OCI-LY7 (cell line): ENCODE results near the gene LRRC28. TPM values are rescaled to one million over a fixed set of nuclear protein-coding genes. Genes with fewer than 3 reads are reported as not detected.

Experiments
- BruUV-seq: library from RNA; stranded (reverse); fragments of 400-500 nt; replicated peaks from 2 replicates; lab custom pipeline; 2021; lab: Mats Ljungman, UMichigan
- CTCF ChIA-PET: fragments of 300-600 bp; sonication (Branson Sonifier 250); formaldehyde crosslinking; loops from one replicate; lab custom pipeline; 2022; ENCODE audit warnings: antibody characterized with exemption; ENCODE audit not compliant: unreplicated experiment; lab: Charles Lee
- POLR2A ChIA-PET: fragments of 300-600 bp; sonication (Branson Sonifier 250); formaldehyde crosslinking; loops from one replicate; lab custom pipeline; 2022; ENCODE audit warnings: antibody characterized with exemption; lab: Charles Lee
- DNase-seq: peaks from one replicate; pipeline ENCODE4 v3.0.0-alpha.2; 2015; ENCODE audit warnings: low spot score
- H2AFZ ChIP-seq: fragments of 200-600 bp; sonication (generic), shearing (Covaris generic); 2 replicates; pipeline ENCODE4 v1.6.1; 2014; ENCODE audit warnings: mild to moderate bottlenecking, antibody characterized with exemption, low read length, moderate library complexity
- H3K27ac ChIP-seq: fragments of 200-600 bp; sonication (generic); 2 replicates; pipeline ENCODE4 v1.5.1; 2014; ENCODE audit warnings: mixed run types, low read depth, mild to moderate bottlenecking, moderate library complexity, low read length, inconsistent platforms; ENCODE audit not compliant: poor library complexity, severe bottlenecking
- H3K36me3 ChIP-seq: fragments of 200-600 bp; sonication (generic); 2 replicates; pipeline ENCODE4 v1.6.1; 2014; ENCODE audit warnings: mild to moderate bottlenecking, antibody characterized with exemption, low read length, moderate library complexity, mixed read lengths; ENCODE audit not compliant: insufficient read depth
- H3K4me1 ChIP-seq: fragments of 200-600 bp; sonication (generic); 2 replicates; pipeline ENCODE4 v1.5.1; 2014; ENCODE audit warnings: mild to moderate bottlenecking, low read length; ENCODE audit not compliant: insufficient read depth, poor library complexity, severe bottlenecking
- H3K4me2 ChIP-seq: fragments of 200-600 bp; sonication (generic); 2 replicates; pipeline ENCODE4 v1.6.1; 2014; ENCODE audit warnings: mild to moderate bottlenecking, low read length
- H3K4me3 ChIP-seq: fragments of 200-600 bp; sonication (generic); 2 replicates; pipeline ENCODE4 v1.5.1; 2014; ENCODE audit warnings: mild to moderate bottlenecking, low read depth, low read length; ENCODE audit not compliant: poor library complexity, severe bottlenecking
- H3K79me2 ChIP-seq: fragments of 200-600 bp; sonication (generic); 2 replicates; pipeline ENCODE4 v1.6.1; 2016; ENCODE audit warnings: low read depth, mild to moderate bottlenecking, low read length, moderate library complexity, mixed read lengths; ENCODE audit not compliant: insufficient read depth
- H3K9me2 ChIP-seq: fragments of 200-600 bp; sonication (generic); 2 replicates; pipeline ENCODE4 v1.6.1; 2016; ENCODE audit warnings: mild to moderate bottlenecking, low read length, mixed read lengths; ENCODE audit not compliant: insufficient read depth
- H3K9me3 ChIP-seq: fragments of 200-600 bp; sonication (generic); 2 replicates; pipeline ENCODE4 v1.6.1; 2014; ENCODE audit warnings: mild to moderate bottlenecking, mixed run types, low read length, mixed read lengths
- H4K20me1 ChIP-seq: fragments of 200-600 bp; sonication (generic); 2 replicates; pipeline ENCODE4 v1.6.1; 2014; ENCODE audit warnings: mild to moderate bottlenecking, antibody characterized with exemption, low read length, moderate library complexity, mixed read lengths; ENCODE audit not compliant: insufficient read depth
- EZH2phosphoT487 ChIP-seq: fragments of 200-600 bp; sonication (generic); IDR thresholded peaks from 2 replicates; pipeline ENCODE4 v1.6.1; 2018; ENCODE audit warnings: low read depth, borderline replicate concordance, mild to moderate bottlenecking, mixed run types, antibody characterized with exemption, low read length, moderate library complexity, mixed read lengths
- intact Hi-C: fragments of 100-400 bp; cut with micrococcal nuclease; formaldehyde crosslinking; loops from one replicate; pipeline ENCODE4 v1.10.0; 2022; ENCODE audit not compliant: unreplicated experiment
- total RNA-seq, 2 experiments: library from RNA; depleted of rRNA in 1 of 2; stranded (reverse); fragments of >200 nt in 1 of 2; shearing (Covaris generic) in 1 of 2; gene quantifications; 2 replicates each; pipeline ENCODE4 v1.2.3, GENCODE V29; 2014 to 2022
- TF ChIP-seq, protein P1 (sequence below): fragments of 200-600 bp; sonication (generic); conservative IDR thresholded peaks from 2 replicates; pipeline ENCODE4 v1.5.1; 2014; ENCODE audit warnings: mild to moderate bottlenecking, antibody characterized with exemption, low read length, moderate library complexity, mixed read lengths

LRRC28 gene
- total RNA-seq, 2 experiments from 2014 or later, result 25.7 to 30.2 TPM

- Histone ChIP-seq H3K4me1 (peaks cover 30% of the 10 kb centered on the region), H2AFZ (peak overlapping the region; percentile 97; the same call in 1 of the 2 replicates), H3K9me3 (no peaks in the 10 kb centered on the region), H3K4me3 (peak overlapping the region; percentile 97), H3K27ac (peak overlapping the region; percentile 55), H3K79me2 (peaks cover 26% of the 10 kb centered on the region; the same call in 1 of the 2 replicates), H4K20me1 (no peaks in the 10 kb centered on the region), H3K9me2 (no peaks in the 10 kb centered on the region), H3K4me2 (peak overlapping the region; percentile 95), H3K36me3 (peaks cover 16% of the 10 kb centered on the region; the same call in 1 of the 2 replicates)
- CTCF ChIA-PET, result no interaction called here
- BruUV-seq, result TSS peak; percentile 60
- peak; percentile 51 for DNase-seq
- POLR2A ChIA-PET, result interaction anchor here (0.9 to 2.1 kb wide), 4 partner anchors 8 to 481 kb away, joined by 3 to 9 read pairs (median 3); partner anchors contain the start of gene LYSMD4
- intact Hi-C loops, result loop anchor here (5.0 kb wide), 2 partner anchors 315 to 1675 kb away; partner anchors contain the start of gene MEF2A
- TF ChIP-seq, protein P1, sequence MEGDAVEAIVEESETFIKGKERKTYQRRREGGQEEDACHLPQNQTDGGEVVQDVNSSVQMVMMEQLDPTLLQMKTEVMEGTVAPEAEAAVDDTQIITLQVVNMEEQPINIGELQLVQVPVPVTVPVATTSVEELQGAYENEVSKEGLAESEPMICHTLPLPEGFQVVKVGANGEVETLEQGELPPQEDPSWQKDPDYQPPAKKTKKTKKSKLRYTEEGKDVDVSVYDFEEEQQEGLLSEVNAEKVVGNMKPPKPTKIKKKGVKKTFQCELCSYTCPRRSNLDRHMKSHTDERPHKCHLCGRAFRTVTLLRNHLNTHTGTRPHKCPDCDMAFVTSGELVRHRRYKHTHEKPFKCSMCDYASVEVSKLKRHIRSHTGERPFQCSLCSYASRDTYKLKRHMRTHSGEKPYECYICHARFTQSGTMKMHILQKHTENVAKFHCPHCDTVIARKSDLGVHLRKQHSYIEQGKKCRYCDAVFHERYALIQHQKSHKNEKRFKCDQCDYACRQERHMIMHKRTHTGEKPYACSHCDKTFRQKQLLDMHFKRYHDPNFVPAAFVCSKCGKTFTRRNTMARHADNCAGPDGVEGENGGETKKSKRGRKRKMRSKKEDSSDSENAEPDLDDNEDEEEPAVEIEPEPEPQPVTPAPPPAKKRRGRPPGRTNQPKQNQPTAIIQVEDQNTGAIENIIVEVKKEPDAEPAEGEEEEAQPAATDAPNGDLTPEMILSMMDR, result no peak
- no peak for TF ChIP-seq EZH2phosphoT487
Observed at GRCh38 chr15:99252326-99252725, 1.0 kb downstream of the LRRC28 start.

GRCh38 chr15:99253381-99254090 is 2.3 kb downstream of the LRRC28 start:
- POLR2A ChIA-PET, result interaction anchor here (0.7 to 1.0 kb wide), 2 partner anchors 10 to 28 kb away, joined by 3 to 6 read pairs; no protein-coding TSS in a partner anchor
- H3K27ac ChIP-seq, result no peak overlapping the region
- H3K36me3 ChIP-seq, result peaks cover 18% of the 10 kb centered on the region; the same call in 1 of the 2 replicates
- H3K79me2 ChIP-seq, result peaks cover 26% of the 10 kb centered on the region; the same call in 1 of the 2 replicates
- no peaks in the 10 kb centered on the region for H4K20me1 ChIP-seq
- no peak for DNase-seq
- H3K9me3 ChIP-seq, result no peaks in the 10 kb centered on the region
- H3K4me2 ChIP-seq, result peak overlapping the region; percentile 95
- BruUV-seq, result no TSS peak
- H2AFZ ChIP-seq, result no peak overlapping the region
- no peaks in the 10 kb centered on the region for H3K9me2 ChIP-seq
- H3K4me1 ChIP-seq, result peaks cover 23% of the 10 kb centered on the region
- CTCF ChIA-PET, result interaction anchor here (0.5 kb wide), 1 partner anchor 1882 kb away, joined by 3 read pairs; no protein-coding TSS in a partner anchor
- intact Hi-C loops, result loop anchor here (5.0 kb wide), 2 partner anchors 314 to 1674 kb away; partner anchors contain the start of gene MEF2A
- H3K4me3 ChIP-seq, result peak overlapping the region; percentile 7
- TF ChIP-seq, protein P1, result no peak
- no peak for TF ChIP-seq EZH2phosphoT487
